ENCODE measurements around the gene ATP1A1.

The ATP1A1 gene

DNA sequence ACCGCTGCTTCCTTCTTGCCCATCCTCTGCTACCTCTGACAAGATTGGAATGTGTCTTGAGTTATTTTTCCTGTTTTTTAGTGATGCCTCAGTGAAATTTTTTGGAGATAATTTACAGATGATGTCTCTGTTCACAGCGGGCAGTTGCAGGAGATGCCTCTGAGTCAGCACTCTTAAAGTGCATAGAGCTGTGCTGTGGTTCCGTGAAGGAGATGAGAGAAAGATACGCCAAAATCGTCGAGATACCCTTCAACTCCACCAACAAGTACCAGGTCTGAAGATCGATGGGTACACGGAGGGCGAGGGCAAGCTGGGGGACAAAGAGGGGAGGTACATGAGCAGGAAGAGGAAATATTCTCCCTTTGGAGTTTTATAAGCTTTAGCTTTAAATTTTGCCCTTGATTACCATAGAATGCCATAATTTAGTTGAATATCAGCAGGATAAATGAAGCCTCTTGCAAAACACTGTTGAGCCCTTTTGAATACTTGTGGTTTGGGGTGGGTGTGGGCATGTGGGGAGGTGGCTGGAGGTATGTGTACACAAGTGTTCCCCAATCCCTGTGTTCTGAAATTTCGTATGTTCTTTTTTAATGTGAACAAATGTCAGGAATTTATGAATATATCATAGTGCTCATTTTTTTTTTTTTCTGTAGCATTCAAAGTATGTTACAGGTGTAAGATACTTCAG is 19.8 kb downstream of the ATP1A1 start:
- DNase-seq, result no peak

DNA sequence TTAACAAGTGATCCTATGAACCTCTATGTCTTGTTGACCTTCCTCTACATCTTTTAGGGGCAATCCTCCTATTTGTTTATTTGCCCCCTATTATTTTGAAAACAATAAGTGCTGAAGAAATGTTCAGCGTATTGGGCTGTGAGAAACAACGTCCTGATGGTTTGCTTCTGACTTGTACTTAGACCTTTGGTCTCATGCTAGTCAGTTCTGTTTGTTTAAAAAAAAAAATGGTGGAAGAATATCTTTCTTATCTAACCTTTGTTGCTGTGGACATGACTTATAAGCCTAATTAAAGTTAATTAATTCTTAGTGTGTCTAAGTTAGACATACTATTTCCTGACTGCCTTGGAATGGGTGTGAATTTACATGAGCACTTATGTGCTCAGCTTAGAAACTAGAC is 20.7 kb downstream of the ATP1A1 start:
- DNase-seq, result no peak

DNA sequence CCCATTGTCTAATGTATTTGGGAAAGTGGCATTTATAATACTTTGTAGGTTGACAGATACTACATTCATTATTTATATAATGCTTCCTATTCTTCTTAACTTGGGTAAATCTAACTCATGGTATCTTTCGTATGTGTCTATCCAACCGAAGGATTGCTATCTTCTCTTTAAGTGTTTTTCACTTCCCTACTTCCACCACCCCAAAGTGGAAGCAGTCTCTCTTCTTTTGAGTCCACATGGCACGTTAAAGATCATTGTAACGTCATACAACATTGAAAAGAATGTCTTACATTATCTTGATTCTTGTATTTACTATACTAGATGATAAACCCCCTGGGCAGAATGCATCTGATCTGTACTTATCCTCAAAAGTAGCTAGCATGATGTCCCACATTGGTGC is 21.2 kb downstream of the ATP1A1 start:
- no peak for DNase-seq

DNA sequence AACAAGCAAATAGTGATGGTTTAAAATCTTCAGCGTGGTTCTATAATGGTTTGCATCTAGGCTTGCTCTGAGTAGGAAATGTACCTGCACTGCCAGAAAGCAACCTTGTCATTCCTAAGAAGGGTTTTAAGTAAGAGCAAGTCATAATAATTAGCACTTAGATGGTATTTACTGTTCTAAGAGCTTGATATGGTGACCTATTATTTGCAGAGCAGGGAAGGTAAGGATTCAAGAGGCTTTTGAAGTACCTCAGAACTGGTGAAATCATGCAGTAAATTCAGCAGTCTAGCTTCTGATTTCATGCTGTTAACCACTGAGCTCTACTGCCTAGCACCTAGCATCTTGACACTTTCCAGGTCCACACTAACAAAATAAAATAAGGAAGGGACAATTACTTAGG is 23.7 kb downstream of the ATP1A1 start:
- no peak for DNase-seq

GRCh38 chr1:116397728-116398127 is 24.7 kb downstream of the ATP1A1 start:
- no peak for DNase-seq

GRCh38 chr1:116400780-116401179 is 27.7 kb downstream of the ATP1A1 start:
- DNase-seq, result no peak

- no peak for DNase-seq
Observed at GRCh38 chr1:116401646-116402176, 28.7 kb downstream of the ATP1A1 start.

DNA sequence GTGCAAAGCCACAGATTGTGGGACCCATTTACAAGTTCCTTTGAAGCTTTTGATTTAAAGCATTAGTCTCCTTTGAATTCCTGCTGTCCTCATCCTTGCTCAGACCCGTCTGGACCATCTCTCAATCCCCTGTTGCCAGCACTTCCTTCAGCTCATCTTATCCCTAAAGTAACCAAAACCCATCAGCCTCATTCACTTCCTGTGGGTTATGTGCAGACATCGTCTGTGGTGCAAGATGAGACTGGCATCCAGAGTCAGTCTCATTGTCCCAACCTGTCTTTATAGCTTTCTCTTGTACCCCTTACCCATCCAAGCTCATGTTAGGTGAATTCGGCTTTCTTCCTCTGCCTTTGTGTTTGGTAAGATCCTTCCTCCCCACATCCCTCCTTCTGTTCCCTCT is 29.3 kb downstream of the ATP1A1 start:
- no peak for DNase-seq

- no peak for DNase-seq
Observed at GRCh38 chr1:116403496-116404136, 30.6 kb downstream of the ATP1A1 start.

DNA sequence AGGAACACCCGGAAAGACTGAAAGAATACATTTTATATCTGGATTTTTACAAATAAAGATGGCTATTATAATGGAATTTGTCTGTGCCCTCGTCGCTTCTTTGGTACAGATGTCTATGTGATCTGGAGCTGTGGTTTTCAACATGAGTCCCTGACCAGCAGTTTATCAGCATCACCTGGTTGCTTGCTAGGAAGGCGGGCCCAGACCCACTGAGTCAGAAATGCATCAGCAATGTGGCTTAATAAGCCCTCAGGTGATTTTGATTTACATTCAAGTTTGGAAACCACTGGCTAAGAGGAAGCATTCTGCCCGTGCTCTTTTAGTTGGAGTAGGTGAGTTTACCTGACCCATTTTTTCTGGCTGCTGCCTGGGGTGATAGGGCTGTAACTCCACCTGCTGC is 31.7 kb downstream of the ATP1A1 start:
- no peak for DNase-seq

DNA sequence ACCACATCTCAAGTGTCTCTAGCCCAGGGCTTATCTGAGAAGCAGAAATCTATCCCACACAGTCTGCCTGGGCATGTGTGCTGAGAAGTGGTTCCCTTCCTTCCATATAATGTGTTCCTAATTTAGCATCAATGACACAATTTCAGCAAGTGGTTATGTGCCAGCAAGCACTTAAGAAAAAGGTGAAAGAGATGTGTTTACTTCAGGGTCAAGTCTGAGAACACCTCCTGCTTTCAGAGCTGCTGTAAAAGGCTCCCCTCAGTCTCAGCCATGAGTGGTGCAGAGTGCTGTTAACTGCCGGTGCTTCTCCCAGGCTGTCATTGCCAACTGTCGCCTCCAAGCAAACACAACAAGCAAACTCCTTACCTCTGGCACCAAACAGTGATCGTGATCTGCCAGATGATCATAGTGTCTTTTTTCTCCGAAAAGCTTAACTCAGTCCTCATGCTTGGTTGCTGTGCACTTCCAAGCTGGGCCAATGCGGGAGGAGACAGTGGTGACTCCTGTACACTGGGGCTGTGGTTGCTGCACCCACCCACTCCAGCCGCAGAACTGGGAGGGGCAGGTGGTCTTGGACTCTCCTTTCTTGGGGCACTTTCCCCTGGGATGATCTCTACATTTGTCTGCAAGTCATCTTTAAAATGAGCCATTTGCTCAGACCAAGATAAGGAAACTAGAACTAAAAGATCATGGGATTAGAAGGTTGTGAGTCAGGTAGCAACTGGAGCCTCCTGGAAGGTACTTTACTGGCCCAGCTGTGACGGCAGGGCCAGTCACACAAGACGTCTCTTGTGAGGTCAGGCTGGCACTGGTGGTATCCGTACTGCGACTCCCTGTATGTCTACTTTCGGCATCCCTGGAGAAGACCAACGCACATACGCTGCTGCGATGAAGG is 32.4 kb downstream of the ATP1A1 start:
- DNase-seq, result no peak

- DNase-seq, result no peak
Observed at GRCh38 chr1:116407033-116407432, 34.0 kb downstream of the ATP1A1 start.

DNA sequence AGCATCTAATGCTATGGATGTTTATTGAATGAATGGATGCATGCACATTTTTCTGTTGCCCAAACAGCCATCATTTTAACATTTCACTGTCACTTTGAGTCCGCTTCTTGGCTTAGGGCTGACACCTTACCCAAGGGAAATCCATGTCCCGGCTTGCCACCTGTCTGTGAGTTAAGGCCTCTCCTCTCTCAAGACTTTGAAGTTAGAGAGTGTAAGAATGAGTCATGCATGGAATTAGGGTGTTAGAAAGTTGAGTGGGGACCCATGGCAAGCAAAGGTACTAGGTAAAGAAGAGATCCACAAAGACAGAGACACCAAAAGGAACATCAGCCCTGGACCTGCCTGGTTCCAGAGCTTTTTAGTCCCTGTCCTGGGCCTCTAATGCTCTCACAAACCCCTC is 35.1 kb downstream of the ATP1A1 start:
- no peak for DNase-seq

DNA sequence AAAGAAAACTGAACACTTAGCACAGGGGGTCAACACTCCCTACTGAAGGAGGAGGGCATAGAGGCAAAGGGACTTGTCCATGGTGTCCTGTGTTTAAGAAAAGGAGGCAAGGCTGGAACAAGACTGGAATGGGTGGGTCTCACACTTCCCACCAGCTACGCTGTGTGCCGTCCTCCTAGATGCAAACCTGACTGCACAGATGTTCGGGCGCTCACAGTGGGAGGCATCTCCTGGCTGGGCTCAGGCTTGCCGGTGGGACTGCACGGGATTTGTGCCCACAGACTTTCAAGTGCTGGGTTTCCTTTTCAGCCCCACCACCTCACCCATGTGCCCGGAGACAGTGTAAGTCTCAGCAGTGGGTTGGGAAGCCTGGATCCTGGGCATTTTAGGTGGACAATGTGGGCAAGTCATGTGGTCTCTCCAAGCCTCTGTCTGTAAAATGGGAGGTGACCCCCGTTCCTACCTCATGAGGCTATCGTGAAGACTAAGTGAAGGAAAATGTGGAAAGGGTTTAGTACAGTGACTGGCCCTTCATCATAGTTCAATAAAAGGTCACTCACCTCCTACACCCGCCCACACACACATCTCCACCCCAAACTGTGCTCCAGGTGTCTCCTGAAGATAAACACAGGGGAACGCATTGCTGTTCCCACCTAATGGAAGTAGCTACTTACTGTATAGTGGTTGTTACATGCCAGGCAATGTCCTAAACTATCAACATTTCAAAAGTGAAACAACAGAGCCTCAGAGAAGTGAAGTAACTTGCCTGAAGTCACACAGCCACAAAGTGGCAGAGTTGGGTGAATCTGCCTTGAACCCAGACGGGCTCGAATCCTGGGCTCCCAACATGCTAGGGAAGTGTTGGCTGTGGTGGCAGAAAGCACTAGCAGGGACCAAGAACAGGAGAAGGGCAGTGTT is 36.0 kb downstream of the ATP1A1 start:
- DNase-seq, result no peak

- no peak for DNase-seq
Observed at GRCh38 chr1:116409751-116410191, 36.7 kb downstream of the ATP1A1 start.

DNA sequence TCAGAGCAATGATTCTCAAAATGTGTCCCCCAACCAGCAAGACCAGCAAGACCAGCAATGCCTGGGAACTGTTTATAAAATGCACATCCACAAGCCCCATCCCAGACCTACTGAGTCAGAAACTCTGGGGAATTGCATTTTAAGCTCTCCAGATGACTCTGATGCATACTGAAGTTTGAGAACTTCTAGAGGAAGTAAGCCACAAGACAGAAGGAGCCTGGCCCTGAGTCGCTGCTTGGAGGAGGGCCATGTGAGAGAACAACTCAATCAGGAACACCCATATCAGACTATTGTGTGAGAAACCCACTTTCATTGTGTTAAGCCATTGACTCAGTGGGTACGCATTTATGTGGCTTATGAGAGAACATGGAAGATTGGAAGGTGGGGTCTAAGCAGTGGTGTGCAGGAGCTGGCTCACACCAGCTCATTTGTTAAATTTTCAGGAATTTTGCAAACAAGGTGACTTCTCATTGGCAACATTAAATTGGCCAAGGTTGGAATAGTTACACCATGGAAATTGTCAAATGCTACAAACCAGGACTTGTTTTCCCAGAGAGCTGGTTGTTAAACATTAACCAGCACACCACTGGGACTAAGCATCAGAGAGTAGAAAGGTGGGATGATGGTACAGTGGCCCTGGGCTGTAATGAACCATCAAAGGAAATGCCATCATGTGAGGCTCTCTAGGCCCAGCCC is 38.9 kb downstream of the ATP1A1 start:
- DNase-seq, result no peak

- no peak for DNase-seq
Observed at GRCh38 chr1:116412480-116412798, 39.4 kb downstream of the ATP1A1 start.

- DNase-seq, result no peak
Observed at GRCh38 chr1:116412898-116413297, 39.9 kb downstream of the ATP1A1 start.

DNA sequence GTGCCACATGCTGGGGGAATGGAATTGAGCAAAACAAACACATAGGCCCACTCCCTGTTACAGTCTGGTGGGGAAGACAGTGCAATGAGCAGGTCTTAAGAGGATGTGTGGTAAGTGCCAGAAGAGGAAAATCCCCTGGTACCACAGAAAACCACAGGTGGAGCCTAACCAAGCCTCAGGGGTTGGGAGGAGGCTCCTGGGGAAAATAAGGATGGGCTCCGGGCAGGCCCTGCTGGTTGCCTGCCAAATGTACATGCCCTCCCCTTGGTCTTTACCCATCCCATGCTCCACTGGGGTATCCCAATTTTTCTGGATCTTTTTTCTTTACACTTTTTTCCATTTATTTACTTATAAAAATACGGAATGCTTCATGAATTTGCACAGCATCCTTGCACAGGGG is 40.4 kb downstream of the ATP1A1 start:
- DNase-seq, result no peak

DNA sequence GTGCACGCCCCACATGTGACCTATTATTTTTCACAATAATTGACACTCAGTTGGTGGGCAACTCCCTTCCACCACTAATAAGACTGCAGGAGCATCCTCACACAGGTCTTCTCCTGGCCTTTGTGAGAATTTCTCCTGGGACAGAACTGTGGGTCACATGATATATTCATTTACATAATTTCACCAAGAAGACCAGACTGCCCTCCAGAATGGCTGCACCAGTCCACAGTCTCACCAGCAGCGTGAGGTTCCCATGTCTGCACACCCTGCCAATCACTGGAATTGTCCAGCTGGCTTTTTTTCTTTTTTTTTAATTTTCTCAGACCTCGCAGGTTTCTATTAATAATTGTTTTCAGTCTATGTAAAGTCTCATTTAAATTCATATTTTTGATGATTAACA is 41.3 kb downstream of the ATP1A1 start:
- DNase-seq, result no peak

DNA sequence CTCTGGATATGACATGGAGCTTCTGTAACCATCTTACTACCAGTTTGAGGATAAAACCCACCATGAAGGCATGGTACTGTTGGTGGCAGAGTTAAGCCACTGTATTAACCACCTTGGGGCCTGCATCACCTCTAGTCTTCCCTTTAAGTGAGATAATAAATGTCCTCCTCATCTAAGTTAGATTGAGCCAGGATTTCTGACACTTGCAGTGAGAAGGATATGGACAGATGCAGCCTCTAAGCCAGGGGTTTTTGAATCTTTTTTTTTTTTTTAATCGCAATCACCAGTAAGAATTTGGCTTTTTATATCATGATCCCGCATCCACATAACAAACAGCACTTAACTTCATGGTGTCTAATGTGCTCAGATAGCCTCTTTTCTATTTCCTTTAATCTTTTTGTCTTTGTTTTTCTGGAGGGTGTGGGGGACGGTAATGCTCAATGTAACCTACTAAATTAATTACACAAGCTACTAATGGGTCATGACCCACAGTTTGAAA is 42.2 kb downstream of the ATP1A1 start:
- DNase-seq, result no peak
